AG10803 (cell line): Measurements from ENCODE around the gene ZNF638.
A peak's percentile ranks its signal among the peaks of the same experiment; 100 is the strongest.

Experiments
- DNase-seq: peaks from one replicate; pipeline ENCODE4 v3.0.0; 2010; ENCODE audit warnings: low read depth
- H3K4me3 ChIP-seq: 2 replicates; pipeline ENCODE4 v1.5.1; 2011; ENCODE audit warnings: mild to moderate bottlenecking, low read length, control low read depth
- CTCF ChIP-seq: conservative IDR thresholded peaks from 2 replicates; pipeline ENCODE4 v1.5.1; 2011; ENCODE audit warnings: mild to moderate bottlenecking, low read length, control low read depth, inconsistent platforms

Gene ZNF638

GRCh38 chr2:71449343-71449742 lies 117.8 kb downstream of the ZNF638 start:
- DNase-seq = no peak
- TF ChIP-seq CTCF = no peak
- no peak overlapping the region for H3K4me3 ChIP-seq

DNA sequence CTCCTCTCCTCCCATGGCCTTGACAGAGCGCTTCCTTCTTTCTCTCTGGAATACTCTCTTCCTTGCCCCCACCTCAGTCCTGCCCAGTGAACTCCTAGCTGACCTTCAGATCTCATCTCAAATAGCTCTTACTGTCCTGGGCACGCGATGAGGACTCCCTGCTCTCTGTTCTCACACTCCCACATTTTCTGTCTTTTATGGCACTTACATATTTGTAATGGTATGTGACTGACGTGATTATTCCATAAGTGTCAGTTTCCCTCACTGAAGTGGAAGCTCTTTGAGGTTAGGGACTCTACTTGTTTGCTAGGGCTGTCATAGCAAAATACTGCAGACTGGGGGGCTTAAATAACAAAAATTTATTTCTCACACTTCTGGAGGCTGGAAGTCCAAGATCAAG lies 120.1 kb downstream of the ZNF638 start:
- H3K4me3 ChIP-seq = no peak overlapping the region
- no peak for TF ChIP-seq CTCF
- DNase-seq = no peak

- TF ChIP-seq CTCF = 0 out of 2 replicates have a peak, but pooled peaks have one; percentile 8
- peak; percentile 24 for DNase-seq
- no peak overlapping the region for H3K4me3 ChIP-seq
Observed at GRCh38 chr2:71452565-71452964, 121.0 kb downstream of the ZNF638 start.

DNA sequence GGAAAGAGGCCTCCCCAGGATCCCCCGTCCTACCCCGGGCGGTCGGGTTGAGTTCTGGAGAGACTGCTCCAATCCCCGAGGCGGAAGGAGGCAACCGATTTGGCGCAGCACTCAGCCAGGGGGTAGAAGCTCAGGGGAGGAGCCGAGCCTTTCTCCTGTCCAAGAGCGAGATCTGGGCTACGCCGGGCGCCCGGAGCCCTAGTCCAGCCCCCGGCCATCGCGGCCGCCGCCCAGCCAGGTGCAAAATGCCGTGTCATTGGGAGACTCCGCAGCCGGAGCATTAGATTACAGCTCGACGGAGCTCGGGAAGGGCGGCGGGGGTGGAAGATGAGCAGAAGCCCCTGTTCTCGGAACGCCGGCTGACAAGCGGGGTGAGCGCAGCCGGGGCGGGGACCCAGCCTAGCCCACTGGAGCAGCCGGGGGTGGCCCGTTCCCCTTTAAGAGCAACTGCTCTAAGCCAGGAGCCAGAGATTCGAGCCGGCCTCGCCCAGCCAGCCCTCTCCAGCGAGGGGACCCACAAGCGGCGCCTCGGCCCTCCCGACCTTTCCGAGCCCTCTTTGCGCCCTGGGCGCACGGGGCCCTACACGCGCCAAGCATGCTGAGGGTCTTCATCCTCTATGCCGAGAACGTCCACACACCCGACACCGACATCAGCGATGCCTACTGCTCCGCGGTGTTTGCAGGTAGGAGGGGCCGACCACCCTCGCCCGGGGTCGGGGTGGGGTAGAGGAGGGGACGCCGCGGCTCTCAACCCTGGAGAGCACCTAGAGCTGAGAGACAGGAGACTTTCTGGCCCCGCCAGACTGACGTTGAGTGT lies 122.0 kb downstream of the ZNF638 start, which contains the start of gene DYSF:
DYSF (plus strand) TSS at position 158 of the 817 bp plus-strand sequence.
- DNase-seq = peak; percentile 21
- peak within 1 kb of the TSS; percentile 48 for H3K4me3 ChIP-seq

GRCh38 chr2:71454221-71455010 lies 122.8 kb downstream of the ZNF638 start:
- DNase-seq = no peak
- no peak for TF ChIP-seq CTCF
- peak overlapping the region; percentile 48; the same call in 1 of the 2 replicates for H3K4me3 ChIP-seq

More for the DNA sequence above, 122.0 kb downstream of the ZNF638 start, which contains the start of gene DYSF:
- no peak for TF ChIP-seq CTCF

GRCh38 chr2:71455011-71455740 lies 123.6 kb downstream of the ZNF638 start:
- no peak for DNase-seq
- no peak for TF ChIP-seq CTCF
- no peak overlapping the region for H3K4me3 ChIP-seq
